Measurements from ENCODE around the gene NT5DC1.
"Not testable (repeated sequence)": the region's sequence is repeated elsewhere in the genome, so short reads cannot be mapped to it uniquely, and the experiment has no call there.

NT5DC1 gene

GRCh38 chr6:116282698-116283097, 182.0 kb downstream of the NT5DC1 start:
- no peak for DNase-seq

GRCh38 chr6:116283191-116283590, 182.5 kb downstream of the NT5DC1 start:
- no peak for DNase-seq

GRCh38 chr6:116284984-116285383, 184.3 kb downstream of the NT5DC1 start:
- not testable (repeated sequence) for DNase-seq

- DNase-seq = no peak
Observed at GRCh38 chr6:116286773-116287358, 186.2 kb downstream of the NT5DC1 start.

- no peak for DNase-seq
Observed at GRCh38 chr6:116287689-116288282, 187.1 kb downstream of the NT5DC1 start.

- DNase-seq = no peak
Observed at GRCh38 chr6:116289876-116290275, 189.2 kb downstream of the NT5DC1 start.

- no peak for DNase-seq
Observed at GRCh38 chr6:116290799-116291198, 190.1 kb downstream of the NT5DC1 start.

GRCh38 chr6:116291701-116292396, 191.2 kb downstream of the NT5DC1 start:
- DNase-seq = no peak

GRCh38 chr6:116292553-116292952, 191.9 kb downstream of the NT5DC1 start:
- DNase-seq = no peak

- DNase-seq = no peak
Observed at GRCh38 chr6:116298273-116298672, 197.6 kb downstream of the NT5DC1 start.

GRCh38 chr6:116298973-116299372, 198.3 kb downstream of the NT5DC1 start:
- no peak for DNase-seq

Measured in islet precursor cell (in vitro differentiated cells).